GM12878 (cell line): ENCODE data around the gene KCNK1. TPM values are rescaled to one million over a fixed set of nuclear protein-coding genes. Genes with fewer than 3 reads are reported as not detected.
A peak's percentile ranks its signal among the peaks of the same experiment; 100 is the strongest.
"Not testable (repeated sequence)": the region's sequence is repeated elsewhere in the genome, so short reads cannot be mapped to it uniquely, and the experiment has no call there.

Source experiments
- ATAC-seq: fragments of 200-7000 bp; cut with Tn5 transposase; 3 replicates; pipeline ENCODE4 v1.9.1; 2020; ENCODE audit warnings: mild to moderate bottlenecking, moderate library complexity
- BruUV-seq: library from RNA; stranded (reverse); fragments of 400-500 nt; replicated peaks from 2 replicates; lab custom pipeline; 2021; lab: Mats Ljungman, UMichigan
- CTCF ChIA-PET: fragments of 300-600 bp; sonication (Branson Sonifier 250); formaldehyde crosslinking; extraction: SDS; loops from one replicate; lab custom pipeline; 2021; ENCODE audit warnings: inconsistent platforms; lab: Yijun Ruan, JAX
- POLR2A ChIA-PET: fragments of 350-600 bp; formaldehyde crosslinking; extraction: SDS; loops from one replicate; lab custom pipeline; 2021; ENCODE audit warnings: inconsistent platforms; lab: Charles Lee
- RAD21 ChIA-PET: fragments of 300-600 bp; sonication (Branson Sonifier 250); formaldehyde crosslinking; loops from one replicate; lab custom pipeline; 2023; ENCODE audit warnings: antibody characterized with exemption; ENCODE audit not compliant: unreplicated experiment; lab: Charles Lee
- SMC1A ChIA-PET: fragments of 300-600 bp; sonication (Branson Sonifier 250); formaldehyde crosslinking; loops from one replicate; lab custom pipeline; 2023; ENCODE audit not compliant: unreplicated experiment, uncharacterized antibody; lab: Charles Lee
- DNase-seq: peaks from one replicate; pipeline ENCODE4 v3.0.0-alpha.2; 2011; ENCODE audit warnings: low read depth, low spot score
- FAIRE-seq: peaks from 3 replicates; lab custom pipeline; 2011; peaks lifted over from hg19 to GRCh38; lab: Jason Lieb, UNC
- H2AFZ ChIP-seq: 2 replicates; pipeline ENCODE4 v1.6.0; 2011; ENCODE audit warnings: low read depth, low read length, control low read depth; ENCODE audit not compliant: control insufficient read depth
- H3K27ac ChIP-seq: 2 replicates; pipeline ENCODE4 v1.5.1; 2011; ENCODE audit warnings: control low read depth; ENCODE audit not compliant: control insufficient read depth, insufficient read depth
- H3K27me3 ChIP-seq, 2 experiments: replicated peaks in 1 of 2; 2 replicates each; pipeline versions ENCODE4 v1.6.0 to v1.6.1; 2011; ENCODE audit warnings: low read length in 1 of 2; ENCODE audit not compliant: control insufficient read depth in 2 of 2, insufficient read depth in 2 of 2
- H3K36me3 ChIP-seq, 2 experiments: 2 replicates each; pipeline ENCODE4 v1.5.1; 2011; ENCODE audit warnings: low read length in 1 of 2; ENCODE audit not compliant: control insufficient read depth in 2 of 2, insufficient read depth in 2 of 2
- H3K4me1 ChIP-seq: 2 replicates; pipeline ENCODE4 v1.6.1; 2011; ENCODE audit warnings: mild to moderate bottlenecking, low read length, moderate library complexity, mixed read lengths; ENCODE audit not compliant: control insufficient read depth, insufficient read depth
- H3K4me2 ChIP-seq: 2 replicates; pipeline ENCODE4 v1.6.0; 2011; ENCODE audit warnings: control low read depth; ENCODE audit not compliant: control insufficient read depth, insufficient read depth
- H3K4me3 ChIP-seq: fragments of 200-600 bp; sonication (generic); 2 replicates; pipeline ENCODE4 v1.5.1; 2016
- H3K79me2 ChIP-seq: 2 replicates; pipeline ENCODE4 v1.6.0; 2011; ENCODE audit warnings: low read length; ENCODE audit not compliant: control insufficient read depth, insufficient read depth
- H3K9ac ChIP-seq: 2 replicates; pipeline ENCODE4 v1.8.0; 2011; ENCODE audit warnings: low read length, control low read depth, mixed read lengths; ENCODE audit not compliant: control insufficient read depth, insufficient read depth
- H3K9me3 ChIP-seq: replicated peaks from 3 replicates; pipeline ENCODE4 v1.5.1; 2011; ENCODE audit warnings: mild to moderate bottlenecking, low read length; ENCODE audit not compliant: control insufficient read depth, insufficient read depth
- H4K20me1 ChIP-seq: 2 replicates; pipeline ENCODE4 v1.6.0; 2011; ENCODE audit not compliant: control insufficient read depth, insufficient read depth
- ATF2 ChIP-seq: IDR thresholded peaks from 2 replicates; pipeline ENCODE4 v1.6.1; 2012; ENCODE audit warnings: low read length, inconsistent platforms
- ATF7 ChIP-seq: fragments of 450-650 bp; IDR thresholded peaks from 2 replicates; pipeline ENCODE4 v1.6.1; 2016; ENCODE audit warnings: low read depth, mild to moderate bottlenecking
- CHD1 ChIP-seq: IDR thresholded peaks from 2 replicates; pipeline ENCODE4 v1.6.1; 2012; ENCODE audit warnings: low read depth, low read length, improper control_type of control experiment
- HDAC2 ChIP-seq: fragments of 200-600 bp; sonication (generic); IDR thresholded peaks from 2 replicates; pipeline ENCODE4 v1.6.1; 2017
- HDGF ChIP-seq: fragments of 450-650 bp; IDR thresholded peaks from 2 replicates; pipeline ENCODE4 v1.6.1; 2016; ENCODE audit warnings: antibody characterized with exemption
- MTA2 ChIP-seq: fragments of 450-650 bp; IDR thresholded peaks from 2 replicates; pipeline ENCODE4 v1.6.1; 2016; ENCODE audit warnings: low read depth, mild to moderate bottlenecking, moderate library complexity
- MXI1 ChIP-seq: fragments of 150-350 bp; IDR thresholded peaks from 2 replicates; pipeline ENCODE4 v1.6.1; 2011; ENCODE audit warnings: low read depth, mild to moderate bottlenecking, inconsistent platforms, low read length, improper control_type of control experiment
- REST ChIP-seq: IDR thresholded peaks from 2 replicates; pipeline ENCODE4 v1.6.1; 2012; ENCODE audit warnings: mild to moderate bottlenecking, low read depth, low read length
- SRF ChIP-seq, 2 experiments: IDR thresholded peaks; 2 replicates each; pipeline ENCODE4 v1.6.1; 2011; ENCODE audit warnings: low read depth in 2 of 2, low read length in 2 of 2, mild to moderate bottlenecking in 1 of 2, moderate library complexity in 1 of 2
- TCF12 ChIP-seq: IDR thresholded peaks from 2 replicates; pipeline ENCODE4 v1.6.1; 2011; ENCODE audit warnings: low read depth, mild to moderate bottlenecking, low read length
- ZZZ3 ChIP-seq: IDR thresholded peaks from 2 replicates; pipeline ENCODE4 v1.6.1; 2011; ENCODE audit warnings: low read depth; ENCODE audit not compliant: control insufficient read depth, insufficient read length
- WGBS: methylation state at CpG from one replicate; pipeline ENCODE4 v1.1.6; 2016; ENCODE audit warnings: low lambda C conversion rate; ENCODE audit not compliant: insufficient replicate concordance, insufficient coverage; ENCODE audit errors: missing lambda C conversion rate; 5-methylcytosine and 5-hydroxymethylcytosine counted together
- in situ Hi-C: fragments of 300-500 bp; cut with MboI; formaldehyde crosslinking; loops from 9 replicates; pipeline ENCODE4 v1.14.3; 2018; ENCODE audit warnings: mixed read lengths
- intact Hi-C: fragments of 100-400 bp; cut with micrococcal nuclease; formaldehyde crosslinking; loops from one replicate; pipeline ENCODE4 v1.14.2; 2022; ENCODE audit not compliant: unreplicated experiment
- polyA plus RNA-seq, 11 experiments: library from polyadenylated mRNA; depleted of rRNA in 4 of 11; unstranded in 6 of 11; stranded (reverse) in 5 of 11; fragments of >200 nt; fragmentation: Nextera tagmentation in 4 of 11; fragmentation: Illumina TruSeq in 1 of 11; extraction: Ambion mirVana in 4 of 11; extraction: Trizol in 1 of 11; gene quantifications; 1 replicate in 1 of 11; 2 replicates in 10 of 11; pipeline versions ENCODE4 v1.2.1 to v1.2.3, GENCODE V29; 2011 to 2016; ENCODE audit warnings: inconsistent platforms in 2 of 11, missing spikeins in 2 of 11, low read depth in 1 of 11
- total RNA-seq, 4 experiments: library from RNA; depleted of rRNA in 3 of 4; stranded (reverse); fragments of >200 nt in 3 of 4; fragmentation: Illumina TruSeq in 1 of 4; extraction: Trizol in 1 of 4; gene quantifications; 2 replicates each; pipeline versions ENCODE4 v1.2.1 to v1.2.3, GENCODE V29; 2013 to 2021

The KCNK1 gene
- total and polyA plus RNA-seq, 10 of the 15 experiments (the other 5 are each of a cell fraction or from before 2014, with no cell fraction given), result 9.4 to 27.6 (median 15.1) TPM

GRCh38 chr1:233619414-233619813, 5.5 kb downstream of the KCNK1 start:
- DNase-seq, H3K4me3 ChIP-seq, ATAC-seq, H3K27me3 ChIP-seq, H3K9me3 ChIP-seq, BruUV-seq, H2AFZ ChIP-seq, H4K20me1 ChIP-seq, H3K27ac ChIP-seq, FAIRE-seq, in situ Hi-C loops, H3K36me3 ChIP-seq, H3K9ac ChIP-seq: not testable (repeated sequence)
- TF ChIP-seq HDGF, result 0 out of 2 replicates have a peak, but pooled peaks have one; percentile 36
- intact Hi-C loops, result loop anchor here (5.0 kb wide), 1 partner anchor 173 kb away; no protein-coding TSS in a partner anchor
- H3K4me2 ChIP-seq, result peak overlapping the region; percentile 38; the same call in 1 of the 2 replicates
- H3K4me1 ChIP-seq, result peaks cover 23% of the 10 kb centered on the region
- ChIA-PET RAD21 (interaction anchor here (2.1 to 5.7 kb wide), 4 partner anchors 13 to 178 kb away, joined by 7 to 39 read pairs (median 22); no protein-coding TSS in a partner anchor), SMC1A (interaction anchor here (0.8 to 5.8 kb wide), 10 partner anchors 12 to 103 kb away, joined by 3 to 36 read pairs (median 5); no protein-coding TSS in a partner anchor), POLR2A (interaction anchor here (1.2 to 4.9 kb wide), 2 partner anchors 16 to 20 kb away, joined by 3 to 25 read pairs; no protein-coding TSS in a partner anchor), CTCF (interaction anchor here (0.9 to 1.7 kb wide), 3 partner anchors 58 to 172 kb away, joined by 3 to 5 read pairs (median 4); no protein-coding TSS in a partner anchor)
- 77% methylated on average over 7 of the region's 7 CpGs for WGBS
- H3K79me2 ChIP-seq, result peaks cover 27% of the 10 kb centered on the region

- Histone ChIP-seq H4K20me1 (no peaks in the 10 kb centered on the region), H2AFZ (no peak overlapping the region), H3K4me1 (peaks cover 23% of the 10 kb centered on the region), H3K27me3 (no peaks in the 10 kb centered on the region), H3K4me3 (no peak overlapping the region), H3K27ac (no peak overlapping the region), H3K79me2 (peaks cover 21% of the 10 kb centered on the region), H3K4me2 (peak overlapping the region; percentile 38; the same call in 1 of the 2 replicates), H3K9ac (no peak overlapping the region), H3K36me3 (no peaks in the 10 kb centered on the region), H3K9me3 (no peaks in the 10 kb centered on the region; the same call in 2 of the 3 replicates)
- WGBS, result 2% methylated on average over 2 of the region's 2 CpGs
- intact Hi-C loops, result loop anchor here (2.0 kb wide), 1 partner anchor 179 kb away; no protein-coding TSS in a partner anchor
- ATAC-seq, result peak; percentile 59
- ChIA-PET CTCF (interaction anchor here (0.8 to 1.7 kb wide), 3 partner anchors 38 to 171 kb away, joined by 3 to 5 read pairs (median 3); no protein-coding TSS in a partner anchor), RAD21 (interaction anchor here (0.8 to 5.7 kb wide), 5 partner anchors 12 to 179 kb away, joined by 3 to 39 read pairs (median 15); no protein-coding TSS in a partner anchor), SMC1A (interaction anchor here (0.8 to 5.8 kb wide), 14 partner anchors 9 to 178 kb away, joined by 3 to 36 read pairs (median 4); no protein-coding TSS in a partner anchor), POLR2A (interaction anchor here (1.2 to 4.9 kb wide), 3 partner anchors 15 to 48 kb away, joined by 3 to 25 read pairs (median 4); no protein-coding TSS in a partner anchor)
- no TSS peak for BruUV-seq
- in situ Hi-C loops, result no loop called here
- FAIRE-seq, result peak; percentile 56
- peak; percentile 49 for DNase-seq
- TF ChIP-seq CHD1 (no peak), TCF12 (peak; percentile 65; the same call in 1 of the 2 replicates), SRF (IDR thresholded peaks at IDR 0.05; ENCODE audit: low read depth in 2 of 2, low read length in 2 of 2) (no peak), HDAC2 (no peak), MXI1 (no peak), ZZZ3 (no peak), REST (no peak), ATF2 (peak; percentile 52), ATF7 (0 out of 2 replicates have a peak, but pooled peaks have one; percentile 10), MTA2 (peak; percentile 19; the same call in 1 of the 2 replicates)
Measured at GRCh38 chr1:233620065-233620464, 6.2 kb downstream of the KCNK1 start.
